H9 (cell line): ENCODE results near the gene PRR5L. TPM values are rescaled to one million over a fixed set of nuclear protein-coding genes. Genes with fewer than 3 reads are reported as not detected.
"Not testable (repeated sequence)": the region's sequence is repeated elsewhere in the genome, so short reads cannot be mapped to it uniquely, and the experiment has no call there.

ENCODE experiments used
- DNase-seq: peaks from one replicate; pipeline ENCODE4 v3.0.0-alpha.2; 2017
- H2AFZ ChIP-seq: one replicate; pipeline ENCODE4 v1.6.1; 2013; ENCODE audit warnings: mild to moderate bottlenecking, low read length, control low read depth, moderate library complexity
- H2AK5ac ChIP-seq: 2 replicates; pipeline ENCODE4 v1.6.1; 2013; ENCODE audit warnings: low read length, control low read depth, mixed read lengths; ENCODE audit not compliant: insufficient read length
- H2BK120ac ChIP-seq: one replicate; pipeline ENCODE4 v1.6.1; 2013; ENCODE audit warnings: low read depth, mild to moderate bottlenecking, low read length, control low read depth, inconsistent platforms; ENCODE audit not compliant: poor library complexity, severe bottlenecking
- H2BK12ac ChIP-seq: 2 replicates; pipeline ENCODE4 v1.6.1; 2013; ENCODE audit warnings: low read length, control low read depth, mixed read lengths, low read depth; ENCODE audit not compliant: insufficient read length
- H2BK15ac ChIP-seq: 2 replicates; pipeline ENCODE4 v1.6.1; 2013; ENCODE audit warnings: low read depth, low read length, control low read depth
- H2BK20ac ChIP-seq: one replicate; pipeline ENCODE4 v1.6.1; 2013; ENCODE audit warnings: low read depth, mild to moderate bottlenecking, low read length, control low read depth, inconsistent platforms; ENCODE audit not compliant: poor library complexity, severe bottlenecking
- H2BK5ac ChIP-seq: 2 replicates; pipeline ENCODE4 v1.6.1; 2013; ENCODE audit warnings: low read length, control low read depth, mixed read lengths; ENCODE audit not compliant: insufficient read length
- H3K14ac ChIP-seq: 2 replicates; pipeline ENCODE4 v1.6.1; 2013; ENCODE audit warnings: low read length, control low read depth; ENCODE audit not compliant: insufficient read depth
- H3K18ac ChIP-seq: 2 replicates; pipeline ENCODE4 v1.6.1; 2013; ENCODE audit warnings: low read depth, mild to moderate bottlenecking, mixed read lengths, low read length, control low read depth; ENCODE audit not compliant: insufficient read length
- H3K23ac ChIP-seq: 2 replicates; pipeline ENCODE4 v1.6.1; 2013; ENCODE audit warnings: low read length, control low read depth, mixed read lengths, low read depth; ENCODE audit not compliant: insufficient read length
- H3K23me2 ChIP-seq: 2 replicates; pipeline ENCODE4 v1.6.1; 2013; ENCODE audit warnings: low read depth, mild to moderate bottlenecking, mixed read lengths, low read length, control low read depth; ENCODE audit not compliant: insufficient read length, poor library complexity, severe bottlenecking
- H3K27ac ChIP-seq: 2 replicates; pipeline ENCODE4 v1.5.1; 2013; ENCODE audit warnings: low read length, control low read depth, mixed read lengths, low read depth; ENCODE audit not compliant: insufficient read length
- H3K27me3 ChIP-seq: 2 replicates; pipeline ENCODE4 v1.6.1; 2013; ENCODE audit warnings: low read length, control low read depth, inconsistent platforms; ENCODE audit not compliant: insufficient read depth
- H3K4ac ChIP-seq: 2 replicates; pipeline ENCODE4 v1.6.1; 2013; ENCODE audit warnings: low read depth, mild to moderate bottlenecking, control low read depth, inconsistent platforms, low read length, moderate library complexity
- H3K4me1 ChIP-seq: 2 replicates; pipeline ENCODE4 v1.6.1; 2013; ENCODE audit warnings: low read length, control low read depth, inconsistent platforms; ENCODE audit not compliant: insufficient read depth
- H3K4me2 ChIP-seq: 2 replicates; pipeline ENCODE4 v1.6.1; 2013; ENCODE audit warnings: low read length, control low read depth, mixed read lengths; ENCODE audit not compliant: insufficient read length, insufficient read depth
- H3K56ac ChIP-seq: 2 replicates; pipeline ENCODE4 v1.6.1; 2013; ENCODE audit warnings: low read depth, mild to moderate bottlenecking, mixed read lengths, low read length, control low read depth; ENCODE audit not compliant: insufficient read length
- H3K79me1 ChIP-seq: 2 replicates; pipeline ENCODE4 v1.6.1; 2013; ENCODE audit warnings: low read depth, mild to moderate bottlenecking, moderate library complexity, low read length, control low read depth, inconsistent platforms; ENCODE audit not compliant: insufficient read depth, poor library complexity, severe bottlenecking
- H3K79me2 ChIP-seq: 2 replicates; pipeline ENCODE4 v1.6.1; 2013; ENCODE audit warnings: low read length, control low read depth, inconsistent platforms; ENCODE audit not compliant: insufficient read depth
- H3K9ac ChIP-seq: 2 replicates; pipeline ENCODE4 v1.6.1; 2013; ENCODE audit warnings: low read length, control low read depth, mixed read lengths; ENCODE audit not compliant: insufficient read length; ENCODE audit errors: extremely low read depth
- H3K9me3 ChIP-seq: one replicate; pipeline ENCODE4 v1.6.1; 2013; ENCODE audit warnings: low read depth, low read length, inconsistent platforms; ENCODE audit not compliant: control insufficient read depth
- H3T11ph ChIP-seq: one replicate; pipeline ENCODE4 v1.6.1; 2013; ENCODE audit warnings: mild to moderate bottlenecking, low read length, control low read depth, inconsistent platforms
- H4K20me1 ChIP-seq: one replicate; pipeline ENCODE4 v1.6.1; 2013; ENCODE audit not compliant: control insufficient read depth, insufficient read length, insufficient read depth
- H4K5ac ChIP-seq: 2 replicates; pipeline ENCODE4 v1.6.1; 2013; ENCODE audit warnings: low read depth, mild to moderate bottlenecking, mixed read lengths, low read length, control low read depth; ENCODE audit not compliant: insufficient read length
- H4K8ac ChIP-seq: replicated peaks from 2 replicates; pipeline ENCODE4 v1.6.1; 2013; ENCODE audit warnings: low read length, control low read depth, mixed read lengths, low read depth; ENCODE audit not compliant: insufficient read length
- H4K91ac ChIP-seq: 2 replicates; pipeline ENCODE4 v1.6.1; 2013; ENCODE audit warnings: low read depth, mild to moderate bottlenecking, moderate library complexity, mixed read lengths, low read length, control low read depth; ENCODE audit not compliant: insufficient read length
- H3K27ac Mint-ChIP-seq, 3 experiments: 2 replicates in 2 of 3; 3 replicates in 1 of 3; pipeline ENCODE4 v1.8.0; 2020 to 2021; ENCODE audit warnings: mixed read lengths in 3 of 3, mild to moderate bottlenecking in 1 of 3, moderate library complexity in 1 of 3
- H3K27me3 Mint-ChIP-seq: 2 replicates; pipeline ENCODE4 v1.8.0; 2021; ENCODE audit warnings: low read depth, mild to moderate bottlenecking, moderate library complexity, mixed read lengths
- H3K36me3 Mint-ChIP-seq, 3 experiments: 2 replicates in 2 of 3; 3 replicates in 1 of 3; pipeline ENCODE4 v1.8.0; 2020 to 2021; ENCODE audit warnings: low read depth in 3 of 3, mixed read lengths in 3 of 3; ENCODE audit not compliant: insufficient read depth in 1 of 3
- H3K4me1 Mint-ChIP-seq, 2 experiments: 2 replicates each; pipeline ENCODE4 v1.8.0; 2020; ENCODE audit warnings: mixed read lengths in 2 of 2
- H3K4me3 Mint-ChIP-seq, 2 experiments: 2 replicates in 1 of 2; 3 replicates in 1 of 2; pipeline ENCODE4 v1.8.0; 2020 to 2021; ENCODE audit warnings: mild to moderate bottlenecking in 2 of 2, mixed read lengths in 2 of 2, moderate library complexity in 1 of 2
- H3K9me3 Mint-ChIP-seq, 2 experiments: 2 replicates in 1 of 2; 3 replicates in 1 of 2; pipeline ENCODE4 v1.8.0; 2020; ENCODE audit warnings: mild to moderate bottlenecking in 2 of 2, mixed read lengths in 2 of 2, moderate library complexity in 1 of 2
- CTCF ChIP-seq: fragments of 200-600 bp; sonication (generic); conservative IDR thresholded peaks from 3 replicates; pipeline ENCODE4 v1.8.0; 2021; ENCODE audit warnings: antibody characterized with exemption, mild to moderate bottlenecking
- WGBS: extraction: QIAGEN DNeasy Blood & Tissue Kit; methylation state at CpG from one replicate; pipeline ENCODE4 v1.1.7; 2013; ENCODE audit warnings: missing lambda C conversion rate, low lambda C conversion rate, mixed read lengths; ENCODE audit not compliant: insufficient read length; ENCODE audit errors: extremely low coverage; 5-methylcytosine and 5-hydroxymethylcytosine counted together
- total RNA-seq: library from RNA; stranded (reverse); gene quantifications from 2 replicates; pipeline ENCODE4 v1.2.1, GENCODE V29; 2021

PRR5L gene
- total RNA-seq, 1 experiment from 2014 or later = 5.6 TPM

- H3K4ac ChIP-seq = no peak overlapping the region
- peak overlapping the region in 2 of 3 experiments; percentile 46 to 59; a peak in 3 of 7 replicates for H3K27ac Mint-ChIP-seq
- no peak overlapping the region for H3K27ac ChIP-seq
- H4K20me1 ChIP-seq = no peaks in the 10 kb centered on the region
- no peak overlapping the region for H3K56ac ChIP-seq
- H3K9me3 Mint-ChIP-seq = no peaks in the 10 kb centered on the region; a peak in 2 of 5 replicates
- no peak overlapping the region for H3T11ph ChIP-seq
- no peaks in the 10 kb centered on the region for H3K27me3 ChIP-seq
- H3K4me3 Mint-ChIP-seq = peak overlapping the region; percentile 93 to 98
- peaks cover 2% of the 10 kb centered on the region; the same call in 1 of the 2 replicates for H3K4me1 ChIP-seq
- H3K18ac ChIP-seq = no peak overlapping the region
- H2BK120ac ChIP-seq = no peak overlapping the region
- H2BK5ac ChIP-seq = no peak overlapping the region
- no peak for TF ChIP-seq CTCF
- no peak overlapping the region for H2BK12ac ChIP-seq
- no peaks in the 10 kb centered on the region for H3K9me3 ChIP-seq
- no peaks in the 10 kb centered on the region for H3K79me1 ChIP-seq
- H3K27me3 Mint-ChIP-seq = peaks cover 31% of the 10 kb centered on the region
- peaks cover 15 to 17% of the 10 kb centered on the region in 2 experiments for H3K4me1 Mint-ChIP-seq
- peaks cover 0 to 2% (median 0%) of the 10 kb centered on the region in 3 experiments; a peak in 2 of 7 replicates for H3K36me3 Mint-ChIP-seq
- H3K23me2 ChIP-seq = peaks cover 7% of the 10 kb centered on the region
- no peak overlapping the region for H3K9ac ChIP-seq
- no peak for DNase-seq
- H2AK5ac ChIP-seq = no peak overlapping the region
- no peaks in the 10 kb centered on the region for H3K79me2 ChIP-seq
- no peak overlapping the region for H4K5ac ChIP-seq
- no peak overlapping the region for H3K14ac ChIP-seq
- WGBS = no CpG with 5 or more reads among the region's 8 CpGs
- H3K23ac ChIP-seq = no peak overlapping the region
- peak overlapping the region; percentile 45 for H2AFZ ChIP-seq
- H3K4me2 ChIP-seq = peak overlapping the region; percentile 70
- H2BK15ac ChIP-seq = no peak overlapping the region
- no peak overlapping the region for H4K8ac ChIP-seq
- H4K91ac ChIP-seq = no peak overlapping the region
- no peak overlapping the region for H2BK20ac ChIP-seq
These were observed 214.5 kb downstream of the PRR5L start for GRCh38 chr11:36510594-36510942.

DNA sequence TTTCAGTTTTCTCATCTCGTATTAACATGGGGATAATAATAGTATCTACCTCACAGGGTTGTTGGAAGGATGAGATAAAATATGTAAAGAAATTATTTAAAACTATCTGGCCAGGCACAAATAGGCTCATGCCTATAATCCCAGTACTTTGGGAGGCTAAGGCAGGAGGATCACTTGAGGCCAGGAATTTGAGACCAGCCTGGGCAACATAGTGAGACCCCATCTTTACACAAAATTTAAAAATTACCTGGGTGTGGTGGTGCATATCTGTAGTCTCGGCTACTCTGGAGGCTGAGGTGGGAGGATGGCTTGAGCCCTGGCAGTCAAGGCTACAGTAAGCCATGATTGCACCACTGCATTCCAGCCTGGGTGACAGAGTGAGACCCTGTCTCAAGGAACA, 215.0 kb downstream of the PRR5L start:
- H3K14ac ChIP-seq, H3K27ac Mint-ChIP-seq, H2AK5ac ChIP-seq, H4K20me1 ChIP-seq, H2BK15ac ChIP-seq, H4K5ac ChIP-seq, H3K23ac ChIP-seq, H3K56ac ChIP-seq, H2BK5ac ChIP-seq, H3K9me3 ChIP-seq, H4K8ac ChIP-seq, H3K4ac ChIP-seq, H3K4me1 ChIP-seq, H2AFZ ChIP-seq, H2BK20ac ChIP-seq, H3K18ac ChIP-seq, H3K79me2 ChIP-seq, H3K27me3 ChIP-seq, H3K36me3 Mint-ChIP-seq, H3K27ac ChIP-seq, H2BK120ac ChIP-seq, H3K79me1 ChIP-seq, DNase-seq, H3K9me3 Mint-ChIP-seq, H3K9ac ChIP-seq, H4K91ac ChIP-seq, H3K23me2 ChIP-seq, H2BK12ac ChIP-seq, H3T11ph ChIP-seq: not testable (repeated sequence)
- Mint-ChIP-seq H3K4me1 (peaks cover 15 to 17% of the 10 kb centered on the region in 2 experiments), H3K27me3 (peaks cover 31% of the 10 kb centered on the region), H3K4me3 (peak overlapping the region in 1 of 2 experiments; percentile 98; a peak in 4 of 5 replicates)
- peak overlapping the region; percentile 70 for H3K4me2 ChIP-seq
- no CpG with 5 or more reads among the region's 2 CpGs for WGBS
